Fibroblast of the aortic adventitia (primary cell): ENCODE measurements around the gene LRBA. TPM values are rescaled to one million over a fixed set of nuclear protein-coding genes. Genes with fewer than 3 reads are reported as not detected.
A peak's percentile ranks its signal among the peaks of the same experiment; 100 is the strongest.

Experiments used
- DNase-seq: peaks from one replicate; pipeline ENCODE4 v3.0.0-alpha.2; 2010; ENCODE audit warnings: low read depth
- H3K4me3 ChIP-seq: 2 replicates; pipeline ENCODE4 v1.5.1; 2011; ENCODE audit warnings: low read depth, mild to moderate bottlenecking, control low read depth, low read length, moderate library complexity
- total RNA-seq: library from RNA; depleted of rRNA; stranded (reverse); fragments of >200 nt; gene quantifications from 2 replicates; pipeline ENCODE4 v1.2.3, GENCODE V29; 2012; ENCODE audit warnings: low replicate concordance
- TF ChIP-seq, protein P1 (sequence below): IDR thresholded peaks from 2 replicates; pipeline ENCODE4 v1.5.1; 2011; ENCODE audit warnings: mild to moderate bottlenecking, low read length, control low read depth, inconsistent platforms; ENCODE audit not compliant: insufficient read depth

LRBA gene
- total RNA-seq, 1 donor: 45.8 TPM

DNA sequence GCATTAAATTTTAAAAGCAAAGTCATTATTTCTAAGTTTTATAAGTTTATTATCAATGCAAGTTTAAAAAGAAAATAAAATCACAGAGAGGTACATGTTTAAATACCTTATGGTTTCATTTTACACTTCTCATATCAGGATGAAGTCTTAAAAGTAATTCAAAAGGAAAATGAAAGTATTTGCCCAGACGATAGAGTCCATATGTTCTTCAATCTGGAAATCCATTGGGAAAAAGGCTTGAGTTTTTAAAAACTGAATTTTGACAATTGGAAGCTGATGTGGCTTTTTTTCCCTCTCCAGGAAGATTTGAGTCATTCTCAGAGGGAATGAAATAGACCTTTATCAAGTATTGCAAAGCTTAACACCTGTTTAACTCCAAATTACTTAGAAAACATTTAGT, 396.0 kb downstream of the LRBA start:
- no peak overlapping the region for H3K4me3 ChIP-seq
- DNase-seq: peak; percentile 51
- TF ChIP-seq, protein P1, sequence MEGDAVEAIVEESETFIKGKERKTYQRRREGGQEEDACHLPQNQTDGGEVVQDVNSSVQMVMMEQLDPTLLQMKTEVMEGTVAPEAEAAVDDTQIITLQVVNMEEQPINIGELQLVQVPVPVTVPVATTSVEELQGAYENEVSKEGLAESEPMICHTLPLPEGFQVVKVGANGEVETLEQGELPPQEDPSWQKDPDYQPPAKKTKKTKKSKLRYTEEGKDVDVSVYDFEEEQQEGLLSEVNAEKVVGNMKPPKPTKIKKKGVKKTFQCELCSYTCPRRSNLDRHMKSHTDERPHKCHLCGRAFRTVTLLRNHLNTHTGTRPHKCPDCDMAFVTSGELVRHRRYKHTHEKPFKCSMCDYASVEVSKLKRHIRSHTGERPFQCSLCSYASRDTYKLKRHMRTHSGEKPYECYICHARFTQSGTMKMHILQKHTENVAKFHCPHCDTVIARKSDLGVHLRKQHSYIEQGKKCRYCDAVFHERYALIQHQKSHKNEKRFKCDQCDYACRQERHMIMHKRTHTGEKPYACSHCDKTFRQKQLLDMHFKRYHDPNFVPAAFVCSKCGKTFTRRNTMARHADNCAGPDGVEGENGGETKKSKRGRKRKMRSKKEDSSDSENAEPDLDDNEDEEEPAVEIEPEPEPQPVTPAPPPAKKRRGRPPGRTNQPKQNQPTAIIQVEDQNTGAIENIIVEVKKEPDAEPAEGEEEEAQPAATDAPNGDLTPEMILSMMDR: no peak

DNA sequence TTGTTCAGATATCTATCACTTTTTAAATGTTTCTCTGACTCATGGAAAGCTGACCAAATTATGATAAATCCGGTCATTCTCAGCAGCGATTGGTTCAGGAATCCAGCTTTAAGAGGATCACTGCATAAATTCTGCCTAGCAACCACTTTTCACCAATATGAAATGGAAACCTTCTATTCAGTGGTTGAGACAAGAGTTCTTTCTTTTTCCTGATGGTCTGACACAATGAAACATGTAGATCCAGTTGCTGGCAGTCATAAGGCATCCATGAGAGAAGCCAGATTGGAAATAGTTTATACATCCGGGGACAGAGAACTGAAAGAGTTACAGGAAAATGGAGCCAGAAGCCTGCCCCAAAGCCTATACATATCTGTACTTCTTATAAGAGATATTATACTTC, 406.0 kb downstream of the LRBA start:
- DNase-seq: no peak

DNA sequence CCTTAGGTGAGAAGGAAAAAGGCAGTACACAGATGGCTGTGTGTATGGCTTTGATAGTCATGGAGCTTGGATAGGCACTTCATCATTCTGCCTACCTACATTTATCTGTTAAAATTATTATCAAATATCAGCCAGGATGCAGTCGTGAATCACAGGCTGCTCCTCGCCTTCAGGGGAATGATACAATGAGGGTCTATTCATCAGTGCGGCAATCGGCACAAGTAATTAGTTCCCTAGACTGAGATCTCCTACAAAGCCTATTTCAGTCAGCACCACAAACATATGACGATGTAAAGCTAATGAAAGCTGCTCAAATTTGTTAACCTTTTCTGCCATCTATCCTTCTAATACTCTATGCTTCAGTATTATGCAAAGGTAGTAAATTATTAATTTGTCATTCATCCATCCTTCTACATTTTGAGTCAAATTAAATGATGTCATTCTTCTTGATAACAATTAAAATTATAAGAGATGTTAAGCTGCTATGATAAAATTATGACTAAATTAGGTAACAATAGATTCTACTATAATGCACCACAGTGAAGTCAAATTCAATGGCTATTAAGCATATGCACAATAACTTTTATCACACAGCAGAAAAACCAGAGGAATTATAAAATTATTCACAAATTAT, 414.2 kb downstream of the LRBA start:
- TF ChIP-seq, protein P1: no peak
- DNase-seq: no peak
- H3K4me3 ChIP-seq: no peak overlapping the region

More for the DNA sequence above, 406.0 kb downstream of the LRBA start:
- TF ChIP-seq, protein P1: no peak
- no peak overlapping the region for H3K4me3 ChIP-seq

DNA sequence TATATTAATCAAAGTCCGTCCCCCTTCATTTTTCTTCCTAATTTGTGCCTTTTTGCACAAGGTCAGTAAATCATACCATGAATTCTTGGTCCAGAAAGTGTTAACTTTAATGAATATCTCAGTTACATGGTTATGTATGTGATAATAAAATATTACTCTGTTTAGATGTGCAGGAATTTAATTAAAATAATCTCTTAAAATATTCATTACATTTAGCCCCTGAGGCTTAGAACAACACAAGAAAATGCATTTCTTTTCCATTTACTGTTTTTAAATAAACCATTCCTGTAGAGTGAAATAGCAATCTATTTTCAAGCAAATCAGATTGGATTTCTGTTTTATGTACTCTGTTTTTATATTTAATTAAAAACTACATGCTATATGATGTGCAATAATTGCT, 415.5 kb downstream of the LRBA start:
- no peak overlapping the region for H3K4me3 ChIP-seq
- no peak for DNase-seq
- TF ChIP-seq, protein P1: no peak

DNA sequence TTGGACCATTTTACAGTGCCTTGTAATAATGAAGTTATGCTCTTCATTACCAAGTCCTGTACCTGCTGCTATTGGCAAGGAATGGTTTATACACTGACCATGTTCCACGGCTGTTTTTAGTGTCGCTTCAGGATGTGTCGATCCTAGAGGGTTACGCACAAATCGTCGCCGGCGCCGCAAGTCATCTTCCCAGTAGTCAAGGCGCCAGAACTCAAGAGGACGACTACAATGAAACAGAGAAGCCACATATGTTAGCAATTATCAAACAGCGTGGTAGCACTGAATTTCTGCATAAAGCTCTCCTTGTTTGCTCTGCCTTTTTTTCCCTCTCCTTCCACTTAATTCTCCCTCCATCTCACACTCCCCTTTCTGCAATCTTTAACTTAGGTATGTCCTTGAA, 416.2 kb downstream of the LRBA start:
- H3K4me3 ChIP-seq: no peak overlapping the region
- TF ChIP-seq, protein P1: no peak
- no peak for DNase-seq

DNA sequence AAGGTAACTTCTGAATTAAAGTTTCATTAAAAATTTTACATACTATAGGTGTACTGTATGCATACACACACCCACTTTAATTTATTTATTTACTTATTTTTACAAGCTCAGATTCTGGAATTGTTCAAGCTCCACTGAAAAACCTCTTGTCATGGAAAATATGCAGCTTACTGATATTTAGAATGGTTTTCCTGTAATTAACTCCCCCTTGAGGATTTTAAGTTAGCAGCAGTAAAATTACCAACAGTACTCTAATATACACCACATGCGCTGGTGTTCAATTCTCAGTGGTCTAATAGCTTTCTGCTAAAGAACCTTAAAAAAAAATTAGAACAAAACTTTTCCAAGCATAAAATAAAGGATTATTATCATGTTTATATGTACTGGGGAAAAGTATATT, 421.1 kb downstream of the LRBA start:
- peak; percentile 50 for DNase-seq
- H3K4me3 ChIP-seq: no peak overlapping the region
- TF ChIP-seq, protein P1: peak; percentile 49

DNA sequence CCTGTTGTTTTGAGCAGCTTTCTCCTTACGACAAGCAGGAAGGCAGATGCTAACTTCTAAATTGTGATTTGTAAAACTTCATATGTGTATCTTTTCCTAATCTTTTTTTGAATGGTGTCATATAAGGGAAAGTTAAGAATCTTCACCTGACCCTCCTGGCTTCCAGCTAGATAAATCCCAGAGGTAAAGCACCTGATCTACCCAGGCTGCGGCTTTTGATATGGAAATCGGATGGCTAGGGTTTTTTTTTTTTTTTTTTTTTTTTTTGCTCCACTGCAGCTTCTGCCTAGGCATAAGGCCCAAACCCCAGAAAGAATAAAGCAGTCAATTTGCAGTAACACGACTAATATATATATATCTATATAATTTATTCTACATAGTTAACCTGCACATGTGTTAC, 423.2 kb downstream of the LRBA start:
- DNase-seq: no peak

More for the DNA sequence above, 423.2 kb downstream of the LRBA start:
- TF ChIP-seq, protein P1: no peak
- no peak overlapping the region for H3K4me3 ChIP-seq
